Keratinocyte (primary cell): ENCODE results near the gene ARHGEF3.

Experiments
- CTCF ChIP-seq, 3 experiments: IDR thresholded peaks in 1 of 3; conservative IDR thresholded peaks in 1 of 3; optimal IDR thresholded peaks in 1 of 3; 2 replicates in 2 of 3; 3 replicates in 1 of 3; pipeline versions ENCODE3 to v1.5.1; 2011; ENCODE audit warnings: low read length in 3 of 3, mild to moderate bottlenecking in 3 of 3, moderate library complexity in 2 of 3, control low read depth in 1 of 3, inconsistent platforms in 1 of 3; ENCODE audit not compliant: insufficient read depth in 2 of 3; ENCODE audit errors: extremely low read depth in 1 of 3
- EZH2 ChIP-seq: IDR thresholded peaks from one replicate; pipeline ENCODE4 v1.6.1; 2012; ENCODE audit warnings: inconsistent platforms, mild to moderate bottlenecking, low read length, moderate library complexity

- TF ChIP-seq CTCF (optimal IDR thresholded peaks at IDR 0.05 in 1 of 3, IDR thresholded peaks at IDR 0.05 in 1 of 3, conservative IDR thresholded peaks at IDR 0.05 in 1 of 3; ENCODE audit: extremely low read depth in 1 of 3, insufficient read depth in 2 of 3, low read length in 3 of 3) (no peak), EZH2 (no peak)
These were observed 117.7 kb downstream of the ARHGEF3 start for GRCh38 chr3:56684029-56684428.
